Calu3 (cell line): ENCODE data around the gene ELMO1. TPM values are rescaled to one million over a fixed set of nuclear protein-coding genes. Genes with fewer than 3 reads are reported as not detected.

Experiments used
- BruUV-seq: library from RNA; stranded (reverse); fragments of 400-500 nt; replicated peaks from 2 replicates; lab custom pipeline; 2021; lab: Mats Ljungman, UMichigan
- CTCF ChIA-PET: fragments of 300-600 bp; sonication (Branson Sonifier 250); formaldehyde crosslinking; loops from one replicate; lab custom pipeline; 2022; ENCODE audit warnings: antibody characterized with exemption; lab: Charles Lee
- DNase-seq: peaks from one replicate; pipeline ENCODE4 v3.0.0; 2022
- H3K27ac Mint-ChIP-seq: one replicate; pipeline ENCODE4 v1.8.0; 2022; ENCODE audit warnings: mixed read lengths; ENCODE audit not compliant: unreplicated experiment
- H3K27me3 Mint-ChIP-seq: one replicate; pipeline ENCODE4 v1.8.0; 2022; ENCODE audit warnings: mixed read lengths; ENCODE audit not compliant: unreplicated experiment
- H3K36me3 Mint-ChIP-seq: one replicate; pipeline ENCODE4 v1.8.0; 2022; ENCODE audit warnings: mild to moderate bottlenecking, moderate library complexity, mixed read lengths; ENCODE audit not compliant: insufficient read depth, unreplicated experiment
- H3K4me1 Mint-ChIP-seq: one replicate; pipeline ENCODE4 v1.8.0; 2022; ENCODE audit warnings: mild to moderate bottlenecking, low read depth, mixed read lengths; ENCODE audit not compliant: unreplicated experiment
- H3K4me3 Mint-ChIP-seq: one replicate; pipeline ENCODE4 v1.8.0; 2022; ENCODE audit warnings: mild to moderate bottlenecking, low read depth, moderate library complexity, mixed read lengths; ENCODE audit not compliant: unreplicated experiment
- H3K9me3 Mint-ChIP-seq: one replicate; pipeline ENCODE4 v1.8.0; 2022; ENCODE audit warnings: low read depth, mixed read lengths; ENCODE audit not compliant: unreplicated experiment
- intact Hi-C: fragments of 100-400 bp; cut with micrococcal nuclease; formaldehyde crosslinking; loops from one replicate; pipeline ENCODE4 v1.10.0; 2022; ENCODE audit not compliant: unreplicated experiment
- total RNA-seq: library from RNA; stranded (reverse); gene quantifications from 2 replicates; pipeline ENCODE4 v1.2.3, GENCODE V29; 2022
- TF ChIP-seq, protein P1 (sequence below): fragments of 200-600 bp; IDR thresholded peaks from one replicate; pipeline ENCODE4 v1.8.0; 2022; ENCODE audit warnings: antibody characterized with exemption; ENCODE audit not compliant: unreplicated experiment

The ELMO1 gene
- total RNA-seq, 1 experiment from 2014 or later = not detected

GRCh38 chr7:36941359-36941758 lies 507.3 kb downstream of the ELMO1 start:
- Mint-ChIP-seq H3K27me3 (no peaks in the 10 kb centered on the region), H3K36me3 (no peaks in the 10 kb centered on the region), H3K27ac (no peak overlapping the region), H3K9me3 (peaks cover 12% of the 10 kb centered on the region), H3K4me3 (no peak overlapping the region), H3K4me1 (no peaks in the 10 kb centered on the region)
- BruUV-seq = no TSS peak
- intact Hi-C loops = no loop called here
- CTCF ChIA-PET = no interaction called here
- TF ChIP-seq, protein P1, sequence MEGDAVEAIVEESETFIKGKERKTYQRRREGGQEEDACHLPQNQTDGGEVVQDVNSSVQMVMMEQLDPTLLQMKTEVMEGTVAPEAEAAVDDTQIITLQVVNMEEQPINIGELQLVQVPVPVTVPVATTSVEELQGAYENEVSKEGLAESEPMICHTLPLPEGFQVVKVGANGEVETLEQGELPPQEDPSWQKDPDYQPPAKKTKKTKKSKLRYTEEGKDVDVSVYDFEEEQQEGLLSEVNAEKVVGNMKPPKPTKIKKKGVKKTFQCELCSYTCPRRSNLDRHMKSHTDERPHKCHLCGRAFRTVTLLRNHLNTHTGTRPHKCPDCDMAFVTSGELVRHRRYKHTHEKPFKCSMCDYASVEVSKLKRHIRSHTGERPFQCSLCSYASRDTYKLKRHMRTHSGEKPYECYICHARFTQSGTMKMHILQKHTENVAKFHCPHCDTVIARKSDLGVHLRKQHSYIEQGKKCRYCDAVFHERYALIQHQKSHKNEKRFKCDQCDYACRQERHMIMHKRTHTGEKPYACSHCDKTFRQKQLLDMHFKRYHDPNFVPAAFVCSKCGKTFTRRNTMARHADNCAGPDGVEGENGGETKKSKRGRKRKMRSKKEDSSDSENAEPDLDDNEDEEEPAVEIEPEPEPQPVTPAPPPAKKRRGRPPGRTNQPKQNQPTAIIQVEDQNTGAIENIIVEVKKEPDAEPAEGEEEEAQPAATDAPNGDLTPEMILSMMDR = no peak
- DNase-seq = no peak

DNA sequence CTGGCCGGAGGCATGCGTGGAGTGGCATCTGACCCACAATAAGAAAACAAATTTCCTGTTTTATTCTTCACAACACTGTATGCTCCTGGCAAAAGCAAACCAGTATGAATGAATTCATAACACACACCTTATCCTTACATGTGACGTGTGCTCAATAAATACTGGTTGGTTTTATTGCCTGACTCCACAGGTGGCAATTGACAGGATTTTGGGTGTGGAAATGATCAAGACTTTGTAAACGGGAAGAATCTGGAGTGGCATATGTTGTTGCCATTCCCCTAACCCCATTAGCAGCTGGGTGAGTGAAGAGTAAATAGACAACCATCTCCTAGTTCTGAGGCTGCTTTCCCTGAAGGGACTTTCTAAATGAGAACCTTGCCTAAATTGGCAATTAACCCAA lies 508.8 kb downstream of the ELMO1 start:
- no peak for DNase-seq
- no peaks in the 10 kb centered on the region for H3K4me1 Mint-ChIP-seq
- H3K9me3 Mint-ChIP-seq = peaks cover 18% of the 10 kb centered on the region
- no peak overlapping the region for H3K27ac Mint-ChIP-seq
- no peaks in the 10 kb centered on the region for H3K36me3 Mint-ChIP-seq
- no peaks in the 10 kb centered on the region for H3K27me3 Mint-ChIP-seq
- intact Hi-C loops = no loop called here
- CTCF ChIA-PET = no interaction called here
- TF ChIP-seq, protein P1 = no peak
- no peak overlapping the region for H3K4me3 Mint-ChIP-seq
- BruUV-seq = no TSS peak

- no TSS peak for BruUV-seq
- Mint-ChIP-seq H3K27ac (no peak overlapping the region), H3K9me3 (peaks cover 24% of the 10 kb centered on the region), H3K27me3 (no peaks in the 10 kb centered on the region), H3K36me3 (no peaks in the 10 kb centered on the region), H3K4me1 (no peaks in the 10 kb centered on the region), H3K4me3 (no peak overlapping the region)
- no peak for DNase-seq
- CTCF ChIA-PET = no interaction called here
- intact Hi-C loops = no loop called here
- TF ChIP-seq, protein P1 = no peak
Measured at GRCh38 chr7:36937754-36938563, 510.7 kb downstream of the ELMO1 start.

DNA sequence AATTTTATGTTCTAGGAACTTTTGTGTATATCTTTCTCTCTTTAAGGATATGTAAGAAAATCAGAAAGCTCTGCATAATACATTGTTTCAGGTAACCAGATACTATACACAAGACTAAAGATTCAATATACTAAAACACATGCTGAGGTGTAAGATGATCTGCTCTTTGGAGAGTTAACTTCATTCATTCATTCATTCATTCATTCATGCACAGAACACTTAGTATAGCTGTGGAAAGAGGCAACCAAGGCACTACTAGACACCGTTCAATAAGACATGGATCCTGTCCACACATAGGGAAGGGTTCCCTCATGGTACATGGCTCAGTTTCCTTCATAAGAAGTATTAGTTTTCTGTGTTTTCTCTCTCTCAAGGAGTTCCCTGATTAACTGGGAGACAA lies 516.8 kb downstream of the ELMO1 start:
- no peaks in the 10 kb centered on the region for H3K27me3 Mint-ChIP-seq
- DNase-seq = no peak
- CTCF ChIA-PET = no interaction called here
- H3K27ac Mint-ChIP-seq = no peak overlapping the region
- no peak overlapping the region for H3K4me3 Mint-ChIP-seq
- no peaks in the 10 kb centered on the region for H3K4me1 Mint-ChIP-seq
- intact Hi-C loops = no loop called here
- peaks cover 17% of the 10 kb centered on the region for H3K9me3 Mint-ChIP-seq
- H3K36me3 Mint-ChIP-seq = no peaks in the 10 kb centered on the region
- TF ChIP-seq, protein P1 = no peak
- no TSS peak for BruUV-seq
